ENCODE data around the gene RNF151.

RNF151 gene

GRCh38 chr16:2004795-2005517 is 38.3 kb downstream of the RNF151 start:
- H3K36me3 ChIP-seq: peaks cover 31 to 44% (median 35%) of the 10 kb centered on the region in 3 donors
- DNase-seq: no peak
- H3K9me3 ChIP-seq: no peaks in the 10 kb centered on the region
- TF ChIP-seq CTCF (IDR thresholded peaks at IDR 0.05): no peak
- intact Hi-C loops (cut with DNase I; ENCODE audit: low total_unique reads): no loop called here
- no peak overlapping the region for H3K4me3 ChIP-seq
- peaks cover 0 to 55% (median 52%) of the 10 kb centered on the region in 4 donors for H3K4me1 ChIP-seq
- no peaks in the 10 kb centered on the region for H3K27me3 ChIP-seq
- no peak overlapping the region for H3K27ac ChIP-seq

- Histone ChIP-seq H3K9me3 (no peaks in the 10 kb centered on the region), H3K4me1 (peaks cover 0 to 62% (median 59%) of the 10 kb centered on the region in 4 donors), H3K36me3 (peaks cover 27 to 37% (median 29%) of the 10 kb centered on the region in 3 donors), H3K4me3 (no peak overlapping the region), H3K27ac (no peak overlapping the region), H3K27me3 (no peaks in the 10 kb centered on the region)
- no peak for TF ChIP-seq CTCF (IDR thresholded peaks at IDR 0.05)
- intact Hi-C loops (cut with DNase I; ENCODE audit: low total_unique reads): no loop called here
- no peak for DNase-seq
These were observed 39.0 kb downstream of the RNF151 start for GRCh38 chr16:2005646-2006045.

GRCh38 chr16:2006317-2006716 is 39.7 kb downstream of the RNF151 start:
- H3K27me3 ChIP-seq: no peaks in the 10 kb centered on the region
- no peak for DNase-seq
- no peak overlapping the region for H3K27ac ChIP-seq
- TF ChIP-seq CTCF (IDR thresholded peaks at IDR 0.05): no peak
- intact Hi-C loops (cut with DNase I; ENCODE audit: low total_unique reads): no loop called here
- H3K9me3 ChIP-seq: no peaks in the 10 kb centered on the region
- H3K36me3 ChIP-seq: peaks cover 22 to 30% (median 23%) of the 10 kb centered on the region in 3 donors
- no peak overlapping the region for H3K4me3 ChIP-seq
- peaks cover 0 to 62% (median 59%) of the 10 kb centered on the region in 4 donors for H3K4me1 ChIP-seq

- H3K36me3 ChIP-seq: peaks cover 12 to 21% (median 13%) of the 10 kb centered on the region in 3 donors
- peaks cover 0 to 62% (median 59%) of the 10 kb centered on the region in 4 donors for H3K4me1 ChIP-seq
- H3K9me3 ChIP-seq: no peaks in the 10 kb centered on the region
- intact Hi-C loops (cut with DNase I; ENCODE audit: low total_unique reads): no loop called here
- peak overlapping the region in 1 of 2 donors; percentile 90 for H3K4me3 ChIP-seq
- H3K27ac ChIP-seq: no peak overlapping the region
- TF ChIP-seq CTCF (IDR thresholded peaks at IDR 0.05): no peak
- DNase-seq: no peak
- no peaks in the 10 kb centered on the region for H3K27me3 ChIP-seq
These were observed 40.6 kb downstream of the RNF151 start for GRCh38 chr16:2007081-2007836.

GRCh38 chr16:2008009-2008526 is 41.4 kb downstream of the RNF151 start:
- Histone ChIP-seq H3K27me3 (no peaks in the 10 kb centered on the region), H3K4me1 (peaks cover 0 to 62% (median 59%) of the 10 kb centered on the region in 4 donors), H3K27ac (no peak overlapping the region), H3K4me3 (peak overlapping the region; percentile 90 to 99), H3K9me3 (no peaks in the 10 kb centered on the region), H3K36me3 (peaks cover 4 to 13% (median 5%) of the 10 kb centered on the region in 3 donors)
- intact Hi-C loops (cut with DNase I; ENCODE audit: low total_unique reads): no loop called here
- no peak for TF ChIP-seq CTCF (IDR thresholded peaks at IDR 0.05)
- DNase-seq: no peak

Measured in tibial artery (tissue), 4 donors.